ENCODE results near the gene ME3. TPM values are rescaled to one million over a fixed set of nuclear protein-coding genes. Genes with fewer than 3 reads are reported as not detected.

The ME3 gene
- total RNA-seq, 2 experiments from 2014 or later: 1.5 to 2.9 TPM

GRCh38 chr11:86483610-86483939, 188.8 kb downstream of the ME3 start:
- DNase-seq: no peak
- H3K9me3 Mint-ChIP-seq: no peaks in the 10 kb centered on the region
- H3K4me1 Mint-ChIP-seq: no peaks in the 10 kb centered on the region
- H3K4me3 Mint-ChIP-seq: no peak overlapping the region
- ChIA-PET CTCF (interaction anchor here (1.4 to 1.8 kb wide), 3 partner anchors 8 to 10 kb away, joined by 3 to 4 read pairs (median 4); no protein-coding TSS in a partner anchor), POLR2A (no interaction called here)
- no peaks in the 10 kb centered on the region for H3K36me3 Mint-ChIP-seq (ENCODE audit: low read depth)
- H3K27me3 Mint-ChIP-seq: no peaks in the 10 kb centered on the region
- no peak overlapping the region for H3K27ac Mint-ChIP-seq

- no peak overlapping the region for H3K27ac Mint-ChIP-seq
- H3K4me1 Mint-ChIP-seq: no peaks in the 10 kb centered on the region
- H3K9me3 Mint-ChIP-seq: no peaks in the 10 kb centered on the region
- H3K36me3 Mint-ChIP-seq (ENCODE audit: low read depth): no peaks in the 10 kb centered on the region
- POLR2A ChIA-PET: no interaction called here
- DNase-seq: no peak
- no peaks in the 10 kb centered on the region for H3K27me3 Mint-ChIP-seq
- H3K4me3 Mint-ChIP-seq: no peak overlapping the region
- CTCF ChIA-PET: interaction anchor here (1.8 kb wide), 1 partner anchor 11 kb away, joined by 3 read pairs; no protein-coding TSS in a partner anchor
Observed at GRCh38 chr11:86482692-86483091, 189.7 kb downstream of the ME3 start.

GRCh38 chr11:86481399-86481798, 191.0 kb downstream of the ME3 start:
- no peaks in the 10 kb centered on the region for H3K9me3 Mint-ChIP-seq
- no peak overlapping the region for H3K27ac Mint-ChIP-seq
- H3K4me1 Mint-ChIP-seq: no peaks in the 10 kb centered on the region
- POLR2A ChIA-PET: no interaction called here
- CTCF ChIA-PET: no interaction called here
- H3K4me3 Mint-ChIP-seq: no peak overlapping the region
- H3K27me3 Mint-ChIP-seq: no peaks in the 10 kb centered on the region
- DNase-seq: no peak
- no peaks in the 10 kb centered on the region for H3K36me3 Mint-ChIP-seq (ENCODE audit: low read depth)

GRCh38 chr11:86478348-86478747, 194.1 kb downstream of the ME3 start:
- Mint-ChIP-seq H3K36me3 (ENCODE audit: low read depth) (no peaks in the 10 kb centered on the region), H3K9me3 (no peaks in the 10 kb centered on the region), H3K4me3 (no peak overlapping the region), H3K27ac (no peak overlapping the region), H3K27me3 (no peaks in the 10 kb centered on the region), H3K4me1 (no peaks in the 10 kb centered on the region)
- POLR2A ChIA-PET: no interaction called here
- CTCF ChIA-PET: no interaction called here
- no peak for DNase-seq

GRCh38 chr11:86477495-86478155, 194.8 kb downstream of the ME3 start:
- no peak for DNase-seq
- H3K27ac Mint-ChIP-seq: no peak overlapping the region
- no peaks in the 10 kb centered on the region for H3K4me1 Mint-ChIP-seq
- CTCF ChIA-PET: no interaction called here
- POLR2A ChIA-PET: no interaction called here
- no peaks in the 10 kb centered on the region for H3K36me3 Mint-ChIP-seq (ENCODE audit: low read depth)
- no peak overlapping the region for H3K4me3 Mint-ChIP-seq
- H3K27me3 Mint-ChIP-seq: no peaks in the 10 kb centered on the region
- no peaks in the 10 kb centered on the region for H3K9me3 Mint-ChIP-seq

GRCh38 chr11:86476109-86476861, 196.1 kb downstream of the ME3 start:
- Mint-ChIP-seq H3K27ac (no peak overlapping the region), H3K4me3 (no peak overlapping the region), H3K36me3 (ENCODE audit: low read depth) (no peaks in the 10 kb centered on the region), H3K9me3 (no peaks in the 10 kb centered on the region), H3K27me3 (no peaks in the 10 kb centered on the region), H3K4me1 (no peaks in the 10 kb centered on the region)
- POLR2A ChIA-PET: no interaction called here
- CTCF ChIA-PET: interaction anchor here (0.7 kb wide), 1 partner anchor 8 kb away, joined by 3 read pairs; no protein-coding TSS in a partner anchor
- no peak for DNase-seq

GRCh38 chr11:86475027-86475426, 197.4 kb downstream of the ME3 start:
- H3K36me3 Mint-ChIP-seq (ENCODE audit: low read depth): no peaks in the 10 kb centered on the region
- H3K4me1 Mint-ChIP-seq: no peaks in the 10 kb centered on the region
- no peak overlapping the region for H3K27ac Mint-ChIP-seq
- no peaks in the 10 kb centered on the region for H3K9me3 Mint-ChIP-seq
- H3K27me3 Mint-ChIP-seq: no peaks in the 10 kb centered on the region
- DNase-seq: no peak
- H3K4me3 Mint-ChIP-seq: no peak overlapping the region
- ChIA-PET POLR2A (no interaction called here), CTCF (interaction anchor here (0.7 kb wide), 1 partner anchor 9 kb away, joined by 4 read pairs; no protein-coding TSS in a partner anchor)

- Mint-ChIP-seq H3K9me3 (no peaks in the 10 kb centered on the region), H3K27me3 (no peaks in the 10 kb centered on the region), H3K4me1 (no peaks in the 10 kb centered on the region), H3K4me3 (no peak overlapping the region), H3K27ac (no peak overlapping the region), H3K36me3 (ENCODE audit: low read depth) (no peaks in the 10 kb centered on the region)
- CTCF ChIA-PET: interaction anchor here (1.3 kb wide), 1 partner anchor 10 kb away, joined by 4 read pairs; no protein-coding TSS in a partner anchor
- no peak for DNase-seq
- POLR2A ChIA-PET: no interaction called here
Observed at GRCh38 chr11:86473991-86474833, 198.2 kb downstream of the ME3 start.

GRCh38 chr11:86469491-86470388, 202.7 kb downstream of the ME3 start:
- H3K4me3 Mint-ChIP-seq: no peak overlapping the region
- POLR2A ChIA-PET: interaction anchor here (0.8 kb wide), 1 partner anchor 984 kb away, joined by 3 read pairs; no protein-coding TSS in a partner anchor
- CTCF ChIA-PET: interaction anchor here (0.6 to 0.9 kb wide), 2 partner anchors 75 to 591 kb away, joined by 4 to 5 read pairs; no protein-coding TSS in a partner anchor
- H3K9me3 Mint-ChIP-seq: peaks cover 3% of the 10 kb centered on the region
- H3K27ac Mint-ChIP-seq: no peak overlapping the region
- DNase-seq: no peak
- H3K27me3 Mint-ChIP-seq: no peaks in the 10 kb centered on the region
- H3K36me3 Mint-ChIP-seq (ENCODE audit: low read depth): no peaks in the 10 kb centered on the region
- no peaks in the 10 kb centered on the region for H3K4me1 Mint-ChIP-seq

GRCh38 chr11:86468169-86468568, 204.2 kb downstream of the ME3 start:
- H3K27ac Mint-ChIP-seq: no peak overlapping the region
- no peaks in the 10 kb centered on the region for H3K27me3 Mint-ChIP-seq
- no peak overlapping the region for H3K4me3 Mint-ChIP-seq
- peaks cover 3% of the 10 kb centered on the region for H3K9me3 Mint-ChIP-seq
- H3K4me1 Mint-ChIP-seq: no peaks in the 10 kb centered on the region
- DNase-seq: no peak
- POLR2A ChIA-PET: no interaction called here
- no peaks in the 10 kb centered on the region for H3K36me3 Mint-ChIP-seq (ENCODE audit: low read depth)
- CTCF ChIA-PET: no interaction called here

- POLR2A ChIA-PET: no interaction called here
Observed at GRCh38 chr11:86464509-86465221, 207.8 kb downstream of the ME3 start.

GRCh38 chr11:86463955-86464354, 208.5 kb downstream of the ME3 start:
- no peak overlapping the region for H3K4me3 Mint-ChIP-seq
- POLR2A ChIA-PET: no interaction called here
- H3K4me1 Mint-ChIP-seq: no peaks in the 10 kb centered on the region
- peaks cover 3% of the 10 kb centered on the region for H3K9me3 Mint-ChIP-seq
- no peaks in the 10 kb centered on the region for H3K27me3 Mint-ChIP-seq
- no peak for DNase-seq
- H3K27ac Mint-ChIP-seq: no peak overlapping the region
- CTCF ChIA-PET: interaction anchor here (0.7 to 2.6 kb wide), 3 partner anchors 17 to 609 kb away, joined by 3 to 8 read pairs (median 4); partner anchors contain the start of gene CCDC83
- H3K36me3 Mint-ChIP-seq (ENCODE audit: low read depth): no peaks in the 10 kb centered on the region

More at GRCh38 chr11:86464509-86465221, 207.8 kb downstream of the ME3 start:
- Mint-ChIP-seq H3K27me3 (no peaks in the 10 kb centered on the region), H3K27ac (no peak overlapping the region), H3K4me1 (no peaks in the 10 kb centered on the region), H3K4me3 (no peak overlapping the region), H3K36me3 (ENCODE audit: low read depth) (no peaks in the 10 kb centered on the region), H3K9me3 (peaks cover 3% of the 10 kb centered on the region)
- no peak for DNase-seq
- CTCF ChIA-PET: interaction anchor here (2.6 kb wide), 1 partner anchor 18 kb away, joined by 8 read pairs; no protein-coding TSS in a partner anchor

Measured in activated CD4-positive, alpha-beta T cell treated with anti-CD3 and anti-CD28 coated beads, Interleukin-2, amount 10 ng/mL, durations not matched to agents 7 days and 5 days (primary cell).